IPS-18c (cell line): Measurements from ENCODE around the gene SEPTIN10.
"Not testable (repeated sequence)": the region's sequence is repeated elsewhere in the genome, so short reads cannot be mapped to it uniquely, and the experiment has no call there.

Experiments used
- H3K4me3 ChIP-seq: 2 replicates; pipeline ENCODE4 v1.7.0; 2013; ENCODE audit warnings: low read depth, mild to moderate bottlenecking, low read length, moderate library complexity; ENCODE audit not compliant: insufficient read depth
- H3K9me3 ChIP-seq: one replicate; pipeline ENCODE4 v1.6.1; 2013; ENCODE audit warnings: mild to moderate bottlenecking, low read length, moderate library complexity; ENCODE audit not compliant: control insufficient read depth, insufficient read depth

SEPTIN10 gene

GRCh38 chr2:109577630-109578029 is 36.1 kb downstream of the SEPTIN10 start:
- H3K4me3 ChIP-seq, H3K9me3 ChIP-seq: not testable (repeated sequence)

- no peaks in the 10 kb centered on the region for H3K9me3 ChIP-seq
- no peak overlapping the region for H3K4me3 ChIP-seq
Observed at GRCh38 chr2:109575373-109575772, 38.4 kb downstream of the SEPTIN10 start.

- no peak overlapping the region for H3K4me3 ChIP-seq
Observed at GRCh38 chr2:109563980-109564550, 49.7 kb downstream of the SEPTIN10 start.

GRCh38 chr2:109563288-109563687 is 50.5 kb downstream of the SEPTIN10 start:
- H3K4me3 ChIP-seq, result no peak overlapping the region
- H3K9me3 ChIP-seq, result no peaks in the 10 kb centered on the region

More at GRCh38 chr2:109563980-109564550, 49.7 kb downstream of the SEPTIN10 start:
- H3K9me3 ChIP-seq, result no peaks in the 10 kb centered on the region

GRCh38 chr2:109562421-109562820 is 51.3 kb downstream of the SEPTIN10 start:
- Histone ChIP-seq H3K9me3 (no peaks in the 10 kb centered on the region), H3K4me3 (no peak overlapping the region)

GRCh38 chr2:109560265-109560664 is 53.5 kb downstream of the SEPTIN10 start:
- no peaks in the 10 kb centered on the region for H3K9me3 ChIP-seq

GRCh38 chr2:109558076-109558882 is 55.5 kb downstream of the SEPTIN10 start:
- H3K4me3 ChIP-seq, result no peak overlapping the region
- no peaks in the 10 kb centered on the region for H3K9me3 ChIP-seq

More at GRCh38 chr2:109560265-109560664, 53.5 kb downstream of the SEPTIN10 start:
- no peak overlapping the region for H3K4me3 ChIP-seq

- Histone ChIP-seq H3K9me3 (no peaks in the 10 kb centered on the region), H3K4me3 (no peak overlapping the region)
Observed at GRCh38 chr2:109557309-109557708, 56.5 kb downstream of the SEPTIN10 start.

GRCh38 chr2:109555346-109555900 is 58.3 kb downstream of the SEPTIN10 start:
- H3K9me3 ChIP-seq, result no peaks in the 10 kb centered on the region
- no peak overlapping the region for H3K4me3 ChIP-seq

- Histone ChIP-seq H3K9me3 (no peaks in the 10 kb centered on the region), H3K4me3 (no peak overlapping the region)
Observed at GRCh38 chr2:109554758-109555157, 59.0 kb downstream of the SEPTIN10 start.

GRCh38 chr2:109549016-109549590 is 64.7 kb downstream of the SEPTIN10 start:
- H3K9me3 ChIP-seq, result no peaks in the 10 kb centered on the region
- no peak overlapping the region for H3K4me3 ChIP-seq

- no peak overlapping the region for H3K4me3 ChIP-seq
Observed at GRCh38 chr2:109547280-109547679, 66.5 kb downstream of the SEPTIN10 start.

GRCh38 chr2:109545828-109546713 is 67.7 kb downstream of the SEPTIN10 start:
- Histone ChIP-seq H3K9me3 (no peaks in the 10 kb centered on the region), H3K4me3 (no peak overlapping the region)

More at GRCh38 chr2:109547280-109547679, 66.5 kb downstream of the SEPTIN10 start:
- no peaks in the 10 kb centered on the region for H3K9me3 ChIP-seq

- Histone ChIP-seq H3K4me3 (no peak overlapping the region), H3K9me3 (no peaks in the 10 kb centered on the region)
Observed at GRCh38 chr2:109542384-109542783, 71.4 kb downstream of the SEPTIN10 start.

- Histone ChIP-seq H3K4me3 (no peak overlapping the region), H3K9me3 (peaks cover 2% of the 10 kb centered on the region)
Observed at GRCh38 chr2:109538546-109538945, 75.2 kb downstream of the SEPTIN10 start.

- Histone ChIP-seq H3K4me3 (no peak overlapping the region), H3K9me3 (peaks cover 2% of the 10 kb centered on the region)
Observed at GRCh38 chr2:109537565-109538222, 76.1 kb downstream of the SEPTIN10 start.
